22Rv1 (cell line): ENCODE data around the gene CTNNA1.

ENCODE experiments used
- H3K27ac ChIP-seq: fragments of 450-650 bp; 2 replicates; pipeline ENCODE4 v1.5.1; 2017
- ZFX ChIP-seq: fragments of 450-650 bp; IDR thresholded peaks from 2 replicates; pipeline ENCODE4 v1.6.1; 2017; ENCODE audit warnings: antibody characterized with exemption, borderline replicate concordance
- TF ChIP-seq, protein P1 (sequence below): fragments of 450-650 bp; IDR thresholded peaks from 2 replicates; pipeline ENCODE4 v1.5.1; 2017; ENCODE audit warnings: mild to moderate bottlenecking

The CTNNA1 gene

DNA sequence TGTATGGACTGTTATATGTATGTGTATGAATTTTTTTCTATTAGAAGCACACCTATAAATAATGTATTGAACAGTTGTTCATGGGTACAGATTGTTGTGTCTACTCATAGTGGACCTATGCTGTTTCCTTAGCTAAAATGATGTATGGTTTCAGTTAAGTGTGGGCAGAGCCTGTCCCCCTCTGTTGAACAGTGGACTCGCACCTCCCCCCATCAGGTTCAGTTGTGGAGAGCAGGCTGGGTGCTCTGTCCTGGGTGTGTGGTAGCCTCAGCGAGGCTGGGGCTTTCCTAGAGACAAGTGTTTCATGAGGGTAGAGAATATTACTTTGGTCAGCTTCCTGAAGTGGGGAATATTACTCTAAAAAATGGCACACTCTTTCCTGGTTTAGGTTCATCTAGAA lies 169.3 kb downstream of the CTNNA1 start:
- no peak overlapping the region for H3K27ac ChIP-seq
- TF ChIP-seq ZFX: no peak
- TF ChIP-seq, protein P1, sequence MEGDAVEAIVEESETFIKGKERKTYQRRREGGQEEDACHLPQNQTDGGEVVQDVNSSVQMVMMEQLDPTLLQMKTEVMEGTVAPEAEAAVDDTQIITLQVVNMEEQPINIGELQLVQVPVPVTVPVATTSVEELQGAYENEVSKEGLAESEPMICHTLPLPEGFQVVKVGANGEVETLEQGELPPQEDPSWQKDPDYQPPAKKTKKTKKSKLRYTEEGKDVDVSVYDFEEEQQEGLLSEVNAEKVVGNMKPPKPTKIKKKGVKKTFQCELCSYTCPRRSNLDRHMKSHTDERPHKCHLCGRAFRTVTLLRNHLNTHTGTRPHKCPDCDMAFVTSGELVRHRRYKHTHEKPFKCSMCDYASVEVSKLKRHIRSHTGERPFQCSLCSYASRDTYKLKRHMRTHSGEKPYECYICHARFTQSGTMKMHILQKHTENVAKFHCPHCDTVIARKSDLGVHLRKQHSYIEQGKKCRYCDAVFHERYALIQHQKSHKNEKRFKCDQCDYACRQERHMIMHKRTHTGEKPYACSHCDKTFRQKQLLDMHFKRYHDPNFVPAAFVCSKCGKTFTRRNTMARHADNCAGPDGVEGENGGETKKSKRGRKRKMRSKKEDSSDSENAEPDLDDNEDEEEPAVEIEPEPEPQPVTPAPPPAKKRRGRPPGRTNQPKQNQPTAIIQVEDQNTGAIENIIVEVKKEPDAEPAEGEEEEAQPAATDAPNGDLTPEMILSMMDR: no peak

DNA sequence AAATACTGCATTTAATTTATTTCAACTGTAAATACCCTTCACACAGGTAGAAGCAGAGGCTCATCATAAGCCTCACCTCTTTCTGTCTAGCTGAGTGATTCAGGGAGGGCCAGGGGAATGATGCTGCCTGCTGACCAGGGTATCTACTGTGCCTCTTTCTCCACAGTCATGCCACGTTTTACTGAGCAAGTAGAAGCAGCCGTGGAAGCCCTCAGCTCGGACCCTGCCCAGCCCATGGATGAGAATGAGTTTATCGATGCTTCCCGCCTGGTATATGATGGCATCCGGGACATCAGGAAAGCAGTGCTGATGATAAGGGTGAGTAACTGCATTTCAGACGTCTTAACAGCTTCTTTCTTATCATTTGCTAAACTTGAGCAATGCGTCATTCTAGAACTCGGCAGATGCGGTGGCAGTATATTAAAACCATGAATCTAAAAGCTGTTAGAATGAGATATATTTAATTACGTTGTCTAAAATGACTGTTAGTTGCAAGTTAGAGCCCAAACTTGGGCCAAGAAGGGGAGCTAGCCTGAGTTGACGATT lies 171.9 kb downstream of the CTNNA1 start:
- H3K27ac ChIP-seq: no peak overlapping the region
- TF ChIP-seq, protein P1: no peak
- no peak for TF ChIP-seq ZFX

DNA sequence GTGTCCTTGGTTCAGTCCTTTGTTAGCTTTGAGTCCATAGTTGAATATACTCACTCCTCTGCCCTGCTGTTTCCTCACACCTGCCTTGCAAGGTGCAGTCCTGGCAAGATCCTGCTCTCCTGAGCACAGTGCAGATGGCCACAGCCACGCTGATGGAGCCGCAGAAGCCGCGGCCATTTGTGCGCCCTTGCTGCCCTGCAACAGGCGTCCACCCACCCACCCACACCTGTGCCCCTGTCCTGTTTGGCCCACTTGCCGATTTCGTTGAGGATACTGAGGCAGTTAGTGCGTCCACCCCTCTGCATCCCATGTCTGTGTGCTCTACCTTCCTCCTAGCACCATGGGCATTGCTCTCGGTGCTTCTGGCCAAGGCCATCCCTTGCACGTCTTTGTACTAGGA lies 173.0 kb downstream of the CTNNA1 start:
- TF ChIP-seq, protein P1: no peak
- no peak for TF ChIP-seq ZFX
- no peak overlapping the region for H3K27ac ChIP-seq

DNA sequence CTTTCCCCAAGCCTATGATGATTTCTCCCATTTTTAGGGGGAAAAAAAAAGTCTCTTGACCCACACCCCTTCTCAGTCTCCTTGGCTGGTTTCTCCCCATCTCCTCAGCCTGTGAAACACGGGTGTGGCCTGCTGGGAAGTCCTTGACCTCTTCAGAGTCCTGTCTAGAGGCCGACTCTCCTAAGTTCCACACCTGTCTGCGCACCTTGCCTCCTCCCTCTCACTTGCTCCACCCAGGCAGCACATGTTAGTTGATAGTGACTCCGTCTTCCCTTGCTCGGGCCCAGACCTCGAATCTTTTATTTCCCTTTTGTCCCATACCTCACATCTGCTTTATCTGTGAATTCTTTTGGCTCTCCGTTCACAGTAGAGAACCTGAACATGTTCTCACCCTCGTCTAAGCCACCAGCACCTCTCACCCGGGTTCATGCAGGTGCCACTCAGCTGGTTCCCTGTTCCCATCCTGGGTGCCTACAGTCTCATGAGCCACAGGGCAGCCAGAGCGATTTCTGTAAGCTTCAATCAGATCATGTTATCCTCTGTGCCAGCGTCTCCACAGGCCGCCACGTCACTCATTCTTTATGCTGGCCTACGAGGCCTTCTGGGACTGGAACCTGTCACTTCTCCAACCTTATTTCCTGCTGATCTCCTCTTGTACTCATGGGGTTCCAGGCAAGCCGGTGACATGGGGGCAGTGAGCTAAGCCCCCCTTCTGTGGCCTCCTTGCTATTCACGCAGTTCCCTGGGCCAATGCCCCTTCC lies 173.6 kb downstream of the CTNNA1 start:
- TF ChIP-seq, protein P1: no peak
- TF ChIP-seq ZFX: no peak
- no peak overlapping the region for H3K27ac ChIP-seq

DNA sequence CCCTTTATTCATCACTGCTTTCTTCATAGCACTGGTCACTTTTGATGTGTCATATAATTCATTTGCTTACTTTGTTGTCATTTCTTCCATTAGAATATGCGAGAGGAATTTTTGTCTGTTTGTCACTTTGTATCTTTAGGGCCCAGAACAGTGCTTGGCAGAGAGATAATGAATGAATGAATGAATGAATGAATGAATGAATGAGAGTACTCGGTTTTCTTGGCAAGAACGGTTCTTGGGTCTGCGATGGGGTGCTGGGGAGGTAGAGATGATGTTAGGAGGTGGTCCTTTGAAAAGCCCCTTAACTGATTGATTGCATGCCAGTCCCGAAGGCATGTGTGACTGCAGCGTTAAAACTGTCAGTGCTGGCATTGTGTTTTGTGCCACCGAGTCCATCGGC lies 174.3 kb downstream of the CTNNA1 start:
- H3K27ac ChIP-seq: no peak overlapping the region
- TF ChIP-seq, protein P1: no peak
- no peak for TF ChIP-seq ZFX

DNA sequence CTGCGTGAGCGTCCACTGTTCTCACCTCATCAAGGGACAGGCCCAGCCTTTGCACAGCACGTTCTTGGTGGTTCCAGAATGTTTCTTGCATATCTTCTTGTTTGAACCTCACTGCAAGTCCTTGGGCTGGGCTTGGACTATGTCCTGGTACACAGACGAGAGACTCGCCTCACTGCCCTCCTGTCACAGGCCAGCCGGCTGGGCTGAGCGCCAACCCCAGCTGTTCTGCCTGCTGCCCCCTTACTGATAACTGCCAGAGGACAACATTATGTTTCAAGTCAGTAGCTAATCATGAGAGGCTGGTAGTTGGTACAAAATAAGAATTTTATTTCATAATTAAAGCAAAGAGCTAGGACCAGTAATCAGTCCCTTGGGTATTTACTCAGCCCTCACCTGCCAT lies 174.8 kb downstream of the CTNNA1 start:
- TF ChIP-seq, protein P1: no peak
- TF ChIP-seq ZFX: no peak
- H3K27ac ChIP-seq: no peak overlapping the region

DNA sequence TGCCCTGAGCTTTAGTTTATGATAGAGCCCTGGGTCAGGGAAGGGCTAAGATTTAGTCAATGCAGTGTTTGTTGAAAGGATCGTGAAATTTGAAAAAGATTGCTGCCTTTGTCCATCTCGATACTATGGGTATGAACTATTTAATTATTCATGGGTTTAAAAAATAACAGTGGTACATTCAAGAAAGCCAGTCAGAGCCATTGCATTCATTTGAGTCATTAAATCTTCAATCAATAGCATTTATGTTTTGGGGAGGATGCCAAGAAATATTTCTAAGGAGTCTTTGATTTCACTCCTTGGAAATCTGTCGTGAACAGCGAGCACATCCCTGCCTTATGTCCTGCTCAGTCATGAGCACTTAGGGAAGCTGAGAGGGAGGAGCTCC lies 176.3 kb downstream of the CTNNA1 start:
- no peak for TF ChIP-seq ZFX
- no peak overlapping the region for H3K27ac ChIP-seq
